Measurements from ENCODE around the gene PRMT1.

PRMT1 gene

DNA sequence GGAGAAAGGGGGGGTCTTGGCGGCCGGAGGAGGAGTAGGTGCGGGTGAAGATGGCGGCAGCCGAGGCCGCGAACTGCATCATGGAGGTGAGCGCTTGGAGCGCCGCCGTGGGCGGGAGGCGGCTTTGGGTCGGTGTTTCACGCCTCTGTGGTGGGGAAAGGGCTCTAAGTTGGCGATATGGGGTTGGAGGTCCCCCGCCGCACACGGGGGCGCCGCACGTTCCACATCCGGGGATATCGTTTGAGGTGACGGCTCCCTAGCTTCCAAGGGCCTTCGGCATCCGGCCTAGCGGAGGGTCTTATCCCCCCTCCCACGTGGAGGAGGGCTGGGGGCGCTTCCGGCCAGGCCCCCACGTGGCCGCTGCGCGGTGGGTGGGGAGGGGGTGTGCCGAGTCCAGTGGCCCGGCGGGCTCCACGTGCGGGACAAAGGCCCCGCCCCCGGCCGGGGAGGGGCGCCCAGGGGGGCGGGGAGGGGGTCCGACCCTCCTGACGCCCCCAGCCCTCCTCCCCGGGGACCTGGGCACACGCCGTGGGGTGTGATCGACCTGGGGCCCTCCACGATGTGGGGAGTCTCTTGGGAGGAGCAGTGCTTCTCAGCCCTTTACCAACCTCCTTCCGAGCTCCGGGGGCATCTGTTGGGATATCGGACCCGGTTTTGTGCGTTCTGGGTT lies at the start of gene PRMT1:
PRMT1 (plus strand) TSS at position 41 of the 670 bp plus-strand sequence; CDS start at position 51, 10 bp downstream.
- peak; percentile 38 for DNase-seq (ENCODE audit: low read depth)

DNA sequence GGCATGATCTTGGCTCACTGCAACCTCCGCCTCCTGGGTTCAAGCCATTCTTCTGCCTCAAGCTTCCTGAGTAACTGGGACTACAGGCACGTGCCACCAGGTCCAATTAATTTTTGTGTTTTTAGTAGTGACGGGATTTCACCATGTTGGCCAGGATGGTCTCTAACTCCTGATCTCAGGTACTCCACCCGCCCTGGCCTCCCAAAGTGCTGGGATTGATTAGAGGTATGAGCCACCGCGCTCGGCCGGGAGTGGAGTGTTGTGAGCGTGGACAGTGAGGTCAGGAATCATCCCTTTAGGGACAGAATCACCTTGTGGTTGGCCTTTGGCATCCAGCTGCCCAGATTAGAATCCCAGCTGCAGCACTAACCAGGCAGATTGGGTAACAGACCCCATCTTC lies 47.4 kb upstream of the PRMT1 start:
- DNase-seq (ENCODE audit: low read depth), result no peak

DNA sequence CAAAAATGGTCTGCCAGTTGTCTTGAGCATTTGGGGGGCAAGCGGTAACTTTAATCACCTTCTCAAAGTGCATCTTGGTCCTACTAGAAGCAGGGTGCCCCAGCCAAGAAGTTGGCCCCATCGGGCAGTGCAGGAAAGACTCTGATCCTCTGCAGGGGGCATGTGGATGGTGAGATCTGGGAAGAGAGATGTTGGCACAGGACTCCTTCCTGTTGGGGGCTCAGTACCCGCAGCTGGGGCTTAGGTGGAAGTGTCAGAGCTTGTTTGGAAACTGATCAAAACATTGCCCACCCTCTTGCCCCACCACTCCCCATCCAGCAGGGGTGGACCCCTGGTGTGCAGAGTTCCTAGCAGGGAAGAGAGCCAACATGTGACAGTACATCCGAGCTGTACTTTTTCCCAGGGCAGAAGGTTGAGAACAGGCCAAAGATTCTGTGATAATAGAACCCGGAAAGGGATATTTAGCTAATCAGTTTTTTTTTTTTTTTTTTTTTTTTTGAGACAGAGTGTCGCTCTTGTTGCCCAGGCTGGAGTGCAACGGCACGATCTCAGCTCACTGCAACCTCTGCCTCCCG lies 46.0 kb upstream of the PRMT1 start:
- DNase-seq (ENCODE audit: low read depth), result peak; percentile 45

DNA sequence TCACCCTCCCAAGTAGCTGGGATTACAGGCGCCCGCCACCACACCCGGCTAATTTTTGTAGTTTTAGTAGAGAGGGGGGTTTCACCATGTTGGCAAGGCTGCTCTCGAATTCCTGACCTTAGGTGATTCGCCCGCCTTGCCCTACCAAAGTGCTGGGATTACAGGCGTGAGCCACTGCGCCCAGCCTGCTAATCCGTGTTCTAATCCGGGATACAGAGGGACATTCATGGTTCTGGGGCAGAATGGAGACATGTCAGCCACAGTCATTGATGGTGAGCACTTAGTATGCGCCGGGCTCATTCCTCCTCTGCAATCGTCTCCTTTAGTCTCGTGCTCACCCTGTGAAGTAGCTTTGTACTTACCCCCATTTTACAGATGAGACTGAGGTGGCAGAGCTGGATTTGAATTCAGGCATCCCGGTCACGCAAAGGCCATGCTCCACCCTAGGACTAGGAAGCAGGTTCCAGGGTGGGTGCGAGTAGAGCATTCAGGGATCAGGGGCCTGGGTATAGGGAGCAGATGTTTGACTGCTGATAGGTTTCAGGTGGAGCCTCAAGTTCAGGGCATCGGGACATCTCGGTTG lies 45.4 kb upstream of the PRMT1 start:
- DNase-seq (ENCODE audit: low read depth), result no peak

DNA sequence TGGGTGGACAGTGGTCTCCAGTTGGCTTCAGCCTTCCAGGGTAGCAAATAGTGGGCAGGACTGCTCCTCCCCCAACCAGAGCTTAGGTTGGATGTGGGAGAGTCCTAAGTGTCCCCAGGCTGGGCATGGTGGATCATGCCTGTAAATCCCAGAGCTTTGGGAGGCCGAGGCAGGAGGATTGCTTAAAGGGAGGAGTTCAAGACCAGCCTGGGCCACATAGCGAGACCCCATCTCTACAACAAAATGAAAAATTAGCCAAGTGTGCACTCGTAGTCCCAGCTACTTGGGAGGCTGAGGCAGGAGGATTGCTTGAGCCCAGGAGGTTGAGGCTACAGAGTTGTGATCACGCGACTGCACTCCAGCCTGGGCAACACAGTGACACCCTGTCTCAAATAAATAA lies 44.5 kb upstream of the PRMT1 start:
- DNase-seq (ENCODE audit: low read depth), result no peak

DNA sequence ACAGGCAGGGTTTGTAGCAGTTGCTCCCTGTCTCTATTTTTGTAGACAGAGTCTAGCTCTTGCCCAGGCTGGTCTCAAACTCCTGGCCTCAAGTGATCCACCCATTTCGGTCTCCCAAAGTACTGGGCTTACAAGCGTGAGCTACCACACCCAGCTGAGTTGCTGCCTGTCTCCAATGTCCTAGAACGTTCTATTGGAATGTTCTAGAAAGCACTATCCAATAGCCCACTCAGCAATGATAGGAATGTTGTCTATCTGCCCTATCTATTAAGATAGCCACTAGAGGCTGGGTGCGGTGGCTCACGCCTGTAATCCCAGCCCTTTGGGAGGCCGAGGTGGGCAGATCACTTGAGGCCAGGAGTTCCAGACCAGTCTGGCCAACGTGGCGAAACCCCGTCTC lies 43.8 kb upstream of the PRMT1 start:
- DNase-seq (ENCODE audit: low read depth), result peak; percentile 39

DNA sequence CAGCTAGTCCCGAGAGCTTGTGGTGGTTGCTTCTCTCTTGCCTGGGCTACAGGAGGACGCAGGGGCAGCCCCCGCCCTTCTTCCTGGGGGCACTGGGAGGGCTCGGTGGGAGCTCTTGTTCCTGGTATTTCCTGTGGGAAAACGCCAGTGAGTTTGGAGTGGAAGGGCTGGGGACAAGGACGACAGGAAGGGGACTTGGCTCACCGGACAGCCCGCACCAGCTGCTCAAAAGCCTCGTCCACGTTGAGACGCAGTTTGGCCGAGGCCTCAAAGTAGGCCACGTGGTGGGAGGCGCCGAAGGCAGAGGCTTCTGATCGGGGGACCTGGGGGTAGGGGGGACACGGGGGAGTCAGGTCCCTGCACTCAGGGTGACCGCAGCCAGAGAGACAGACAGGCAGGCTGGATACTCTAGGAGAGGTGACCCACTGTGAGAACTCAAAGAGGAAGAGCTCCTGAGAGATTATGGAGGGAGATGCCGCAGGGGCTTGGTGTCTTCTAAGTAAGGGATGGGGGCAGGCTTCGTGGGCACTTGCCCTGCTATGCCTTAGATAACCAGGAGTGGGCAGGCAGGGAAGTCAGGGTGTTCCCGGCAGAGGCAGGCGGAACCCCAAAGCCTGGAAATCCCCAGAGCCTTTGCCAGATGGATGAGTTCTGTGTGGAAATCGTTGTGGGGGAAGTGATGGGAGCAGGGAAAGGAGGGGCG lies 41.4 kb upstream of the PRMT1 start:
- no peak for DNase-seq (ENCODE audit: low read depth)

DNA sequence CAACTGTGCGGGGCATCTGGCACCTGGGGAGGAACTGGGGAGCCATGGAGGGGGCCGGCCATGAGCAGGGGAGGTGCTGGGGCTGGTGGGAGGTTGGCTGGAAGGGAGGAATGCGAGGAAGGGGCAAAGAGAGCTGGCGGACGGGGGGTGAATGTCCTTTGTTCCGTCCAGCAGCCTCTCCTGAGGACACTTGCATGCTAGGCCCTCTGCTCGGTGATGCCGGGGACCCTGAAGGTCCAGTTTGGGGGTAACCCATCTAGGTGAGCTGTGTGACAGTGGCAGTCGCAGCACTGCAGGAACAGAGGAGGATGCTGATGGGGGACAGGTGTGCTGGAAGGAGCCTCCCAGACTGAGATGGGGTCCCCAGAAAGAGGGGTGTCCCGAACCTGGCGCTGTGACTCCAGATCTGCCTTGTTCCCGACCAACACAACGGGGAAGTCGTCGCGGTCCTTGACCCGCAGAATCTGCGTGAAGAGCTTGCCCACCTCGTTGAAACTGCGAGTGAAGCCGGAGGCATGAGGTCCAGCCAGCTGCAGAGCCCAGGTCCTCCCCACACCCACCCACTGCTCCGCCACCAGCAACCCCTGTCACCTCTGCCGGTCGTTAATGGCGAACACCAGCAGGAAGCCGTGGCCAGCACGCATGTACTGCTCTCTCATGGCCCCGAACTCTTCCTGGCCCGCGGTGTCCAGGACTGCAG lies 40.7 kb upstream of the PRMT1 start:
- DNase-seq (ENCODE audit: low read depth), result no peak

DNA sequence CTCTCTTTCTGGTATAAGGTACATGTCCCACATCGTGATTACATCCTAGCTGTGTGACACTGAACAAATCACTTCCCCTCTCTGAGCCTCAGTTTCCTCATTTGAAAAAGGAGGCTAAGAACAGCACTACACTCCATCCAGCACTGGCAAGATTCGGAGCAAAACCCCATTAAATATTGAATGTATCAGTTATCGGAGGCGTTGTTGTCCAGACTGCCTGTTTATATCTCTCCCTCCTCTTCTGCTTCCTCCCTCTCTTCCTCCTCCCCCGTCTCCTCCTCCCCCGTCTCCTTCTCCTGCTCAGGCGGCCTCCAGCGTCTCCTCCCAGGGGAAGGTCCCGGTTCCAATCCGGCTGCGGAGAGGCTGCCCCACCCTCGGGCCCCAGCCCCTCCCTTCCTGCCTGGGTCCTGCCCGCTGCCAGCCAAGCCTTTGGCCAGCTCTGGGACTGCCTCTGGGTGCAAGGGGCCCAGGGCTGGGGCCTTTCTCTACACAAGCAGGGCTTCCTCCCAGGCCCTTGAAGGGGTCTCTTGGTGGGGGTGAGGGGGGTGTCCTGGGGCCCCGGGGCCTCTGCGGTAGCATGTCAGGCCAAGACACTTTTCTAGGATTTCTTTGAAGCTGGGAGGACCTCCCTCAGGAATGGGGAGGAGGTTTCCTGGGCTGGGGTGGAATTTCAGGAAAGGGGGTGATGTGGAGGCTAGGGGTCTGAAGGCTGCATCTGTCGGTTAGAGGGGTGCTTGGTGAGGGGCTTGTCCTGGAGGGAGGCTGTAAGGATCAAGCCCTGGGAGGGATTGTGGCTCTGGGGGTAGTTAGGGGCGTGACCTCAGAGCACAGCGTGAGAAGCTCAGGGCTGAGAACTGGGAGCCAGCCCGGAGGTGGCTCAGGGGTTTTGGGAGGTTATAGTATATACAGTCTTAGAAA lies 39.0 kb upstream of the PRMT1 start:
- peak; percentile 90 for DNase-seq (ENCODE audit: low read depth)

DNA sequence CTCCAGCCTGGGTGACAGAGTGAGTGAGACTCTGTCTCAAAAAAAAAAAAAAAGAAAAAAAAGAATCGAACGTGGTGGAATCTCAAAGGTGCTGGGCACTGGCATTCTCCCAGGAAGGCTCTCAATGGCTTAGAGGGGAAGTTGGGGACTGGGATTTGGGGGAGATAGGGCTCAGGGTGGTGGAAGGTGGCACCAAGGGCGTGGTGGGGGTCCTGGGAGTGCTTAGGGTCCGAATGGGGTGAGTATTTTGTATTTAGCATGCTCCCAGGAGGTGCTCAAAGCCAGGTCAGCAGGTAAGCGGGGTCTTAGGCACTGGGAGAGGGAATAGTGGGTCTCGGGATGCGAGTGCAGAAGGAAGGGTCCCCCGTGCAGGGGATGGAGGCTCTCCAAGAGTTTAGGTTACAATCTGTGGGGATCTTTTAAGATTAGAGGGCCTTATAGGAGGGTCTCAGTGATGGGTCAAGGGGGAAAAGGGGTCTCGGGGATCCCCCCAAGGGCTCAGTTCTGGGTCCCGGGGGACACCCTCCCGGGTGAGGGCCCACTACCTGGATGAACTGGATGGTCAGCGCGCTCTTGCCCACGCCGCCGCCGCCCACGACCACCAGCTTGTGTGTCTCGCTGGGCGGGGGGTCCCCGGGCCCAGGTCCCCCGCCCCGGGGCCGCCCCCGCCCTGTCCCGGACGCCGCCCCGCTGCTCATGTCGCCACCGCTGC lies 37.5 kb upstream of the PRMT1 start:
- DNase-seq (ENCODE audit: low read depth), result no peak

DNA sequence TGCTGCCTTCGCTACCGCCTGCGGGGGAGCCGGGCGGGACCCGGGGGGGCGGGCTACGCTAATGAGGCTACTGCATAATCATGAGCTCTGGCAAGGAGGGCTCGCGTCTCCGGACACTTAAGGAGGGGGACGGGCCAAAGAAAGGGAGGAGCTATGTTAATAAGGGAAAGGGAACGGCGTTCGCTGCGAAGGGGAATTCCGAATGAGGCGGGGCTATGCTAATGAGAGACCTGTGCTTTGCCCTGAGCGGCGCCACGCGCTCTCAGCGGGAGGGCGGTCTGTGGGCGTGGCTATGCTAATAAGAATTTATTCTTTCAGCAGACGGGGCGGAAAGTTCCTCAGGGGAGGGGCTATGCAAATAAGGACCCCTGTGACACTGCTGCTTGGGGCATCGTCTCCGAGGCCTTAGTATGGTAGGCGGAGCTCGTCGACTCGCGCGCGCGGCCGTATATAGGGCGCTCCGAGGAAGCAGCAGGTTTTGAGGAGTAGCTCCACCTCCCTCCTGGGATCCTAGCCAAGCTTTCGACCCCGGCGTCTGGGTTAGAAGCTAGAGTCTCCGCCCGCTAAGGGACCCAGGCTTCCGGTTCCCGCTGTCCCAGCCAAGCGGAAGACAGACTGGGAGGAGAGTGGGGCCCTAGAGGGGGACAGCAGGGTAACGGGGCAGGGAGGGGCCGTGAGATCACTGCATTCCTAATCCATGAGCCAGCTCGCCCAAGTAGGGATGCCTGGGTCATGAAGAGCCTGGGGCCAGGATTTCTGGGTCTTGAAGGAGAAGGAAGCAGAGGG lies 36.8 kb upstream of the PRMT1 start, which contains the start of gene RRAS:
RRAS (minus strand) TSS at position 31 of the 786 bp plus-strand sequence. CDS start 45 bp downstream, outside the sequence.
- peak; percentile 100 for DNase-seq (ENCODE audit: low read depth)

DNA sequence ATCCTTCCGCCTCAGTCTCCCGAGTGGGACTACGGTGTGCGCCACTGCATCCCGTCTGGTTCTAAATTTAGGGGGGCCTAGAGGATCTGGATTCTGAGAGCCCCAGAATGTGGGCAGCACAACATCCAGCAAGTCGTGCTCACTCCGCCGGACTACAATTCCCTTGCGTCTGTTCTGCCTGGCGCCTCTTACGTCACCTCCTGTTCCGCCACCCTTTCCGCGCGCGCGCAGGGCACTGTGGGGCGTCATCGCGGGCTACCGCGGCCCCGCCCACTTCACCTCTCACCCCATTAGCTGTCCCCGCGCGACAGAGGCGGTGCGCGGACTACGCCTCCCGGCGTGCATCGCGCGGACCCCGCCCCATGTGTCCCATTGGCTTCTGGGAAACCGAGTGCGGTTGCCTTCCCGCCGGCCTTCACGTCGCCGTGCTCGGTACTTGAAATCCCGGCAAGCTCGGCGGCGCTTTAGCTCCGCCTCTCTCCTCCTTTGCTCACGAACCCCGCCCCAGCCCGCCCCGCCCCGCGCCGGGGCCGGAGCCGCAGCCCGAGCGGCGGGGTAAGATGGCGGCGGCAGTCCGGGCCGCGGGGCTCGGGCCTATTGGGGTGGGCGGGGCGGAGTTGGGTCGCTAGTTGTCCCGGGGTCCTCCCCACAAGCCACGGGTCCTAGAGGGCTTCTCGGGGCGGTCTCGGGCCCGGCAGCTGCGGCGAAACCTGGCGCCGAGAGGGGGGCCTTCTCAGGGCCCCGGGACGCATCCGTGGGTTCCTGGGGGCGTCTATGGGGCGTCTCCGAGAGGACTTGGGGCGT lies 35.2 kb upstream of the PRMT1 start, which contains the start of gene SCAF1:
SCAF1 (plus strand) TSS at position 522 of the 804 bp plus-strand sequence. CDS start 2,818 bp downstream, outside the sequence.
- DNase-seq (ENCODE audit: low read depth), result peak; percentile 99

DNA sequence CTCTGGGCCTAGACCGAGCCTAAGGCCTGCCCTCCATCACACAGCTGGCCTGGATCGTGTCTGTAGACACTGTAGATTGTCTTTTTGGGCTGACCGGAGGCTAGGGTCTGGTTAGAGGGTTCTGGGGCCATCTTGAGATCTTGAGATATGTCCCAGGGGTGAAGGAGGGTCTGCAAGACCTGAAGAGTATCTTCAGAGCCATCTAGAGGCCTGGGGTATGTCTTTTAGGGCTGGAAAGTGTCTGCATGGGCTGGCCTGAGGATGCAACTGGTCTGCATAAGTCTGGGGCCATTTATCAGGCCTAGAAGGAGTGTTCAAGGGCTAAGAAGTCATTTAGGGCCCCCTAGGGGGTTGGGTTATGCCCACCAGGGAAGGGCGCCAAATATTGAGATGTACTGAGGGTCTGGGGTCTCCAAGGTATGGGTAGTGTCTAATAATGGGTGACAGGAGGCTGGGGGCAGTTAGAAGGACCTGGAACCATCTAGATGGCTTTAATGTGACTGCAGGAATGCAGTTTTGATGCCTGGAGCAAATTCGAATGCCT lies 34.5 kb upstream of the PRMT1 start:
- peak; percentile 24 for DNase-seq (ENCODE audit: low read depth)

DNA sequence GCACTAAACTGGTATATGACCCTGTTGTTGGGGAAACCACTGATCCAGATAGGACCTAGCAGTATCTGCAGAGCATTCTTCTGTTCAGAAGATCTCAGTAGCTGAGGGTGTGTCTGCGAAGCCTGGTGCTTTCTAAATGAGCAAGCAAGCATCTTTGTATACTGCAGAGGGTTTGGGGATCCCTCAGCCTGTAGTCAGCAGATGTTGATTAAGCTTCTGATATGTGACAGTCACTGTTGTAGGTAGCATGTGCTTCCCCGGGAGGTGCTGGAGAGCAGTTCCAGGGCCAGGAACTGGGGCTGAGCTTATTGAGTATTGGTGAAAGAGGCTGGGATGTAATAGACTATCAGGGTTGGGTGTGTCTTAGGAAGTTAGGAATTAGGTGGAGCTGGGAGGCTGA lies 33.6 kb upstream of the PRMT1 start:
- DNase-seq (ENCODE audit: low read depth), result no peak

DNA sequence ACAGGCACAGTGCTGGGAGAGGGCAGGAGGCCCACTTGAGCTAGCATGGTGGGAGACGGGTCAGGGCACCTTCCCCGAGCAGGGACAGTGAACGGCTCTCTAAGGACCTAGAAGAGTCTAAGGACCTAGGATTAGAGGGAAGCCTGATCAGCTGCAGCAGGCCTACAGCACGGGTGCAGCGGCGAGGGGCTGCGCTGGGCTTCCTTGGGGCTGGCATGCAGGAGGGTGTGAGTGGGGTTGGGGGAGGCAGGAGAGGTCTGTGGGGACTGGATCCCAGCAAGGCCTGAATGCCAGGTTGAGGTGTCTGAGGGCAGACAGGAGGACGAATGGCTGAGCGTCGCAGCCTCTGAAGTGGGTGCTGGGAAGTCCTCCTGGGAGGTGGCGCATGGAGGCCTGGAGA lies 31.5 kb upstream of the PRMT1 start:
- DNase-seq (ENCODE audit: low read depth), result no peak

DNA sequence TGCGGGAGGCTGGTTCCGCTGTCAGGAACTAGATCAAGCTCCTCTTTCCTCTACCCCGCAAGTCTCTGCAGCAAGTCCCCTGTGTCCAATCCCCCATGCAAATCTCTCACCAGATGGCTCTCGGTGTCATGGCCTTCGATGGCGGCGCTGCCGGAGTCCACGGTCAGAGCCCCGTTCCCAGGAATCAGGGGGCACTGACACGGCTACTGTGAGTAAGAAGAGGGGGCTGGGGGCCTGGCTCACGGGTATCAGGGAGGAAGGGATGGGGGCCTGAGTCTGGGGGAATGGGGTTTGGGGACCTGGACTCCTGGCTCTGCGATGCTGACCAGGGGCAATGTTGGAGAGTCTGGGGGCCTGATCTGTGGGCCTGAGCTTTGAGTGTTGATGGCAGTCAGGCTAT lies 31.1 kb upstream of the PRMT1 start:
- DNase-seq (ENCODE audit: low read depth), result no peak

DNA sequence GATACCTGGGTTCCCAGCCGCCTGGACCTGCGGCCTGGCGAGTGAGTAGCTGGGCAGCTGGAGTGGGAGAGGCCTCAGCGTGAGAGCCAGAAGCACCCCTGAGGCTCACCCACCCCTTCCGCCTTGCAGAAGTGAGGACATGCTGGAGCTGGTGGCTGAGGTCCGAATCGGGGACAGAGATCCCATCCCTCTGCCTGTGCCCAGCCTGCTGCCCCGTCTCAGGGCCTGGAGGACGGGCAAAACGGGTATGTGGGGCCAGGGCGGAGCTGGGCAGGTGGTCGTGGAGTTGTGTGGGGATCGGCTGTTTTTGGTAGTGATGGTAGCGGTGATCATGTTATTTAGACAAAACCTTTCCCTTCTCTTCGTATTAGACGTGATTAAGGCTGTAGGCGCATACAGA lies 30.5 kb upstream of the PRMT1 start:
- no peak for DNase-seq (ENCODE audit: low read depth)

DNA sequence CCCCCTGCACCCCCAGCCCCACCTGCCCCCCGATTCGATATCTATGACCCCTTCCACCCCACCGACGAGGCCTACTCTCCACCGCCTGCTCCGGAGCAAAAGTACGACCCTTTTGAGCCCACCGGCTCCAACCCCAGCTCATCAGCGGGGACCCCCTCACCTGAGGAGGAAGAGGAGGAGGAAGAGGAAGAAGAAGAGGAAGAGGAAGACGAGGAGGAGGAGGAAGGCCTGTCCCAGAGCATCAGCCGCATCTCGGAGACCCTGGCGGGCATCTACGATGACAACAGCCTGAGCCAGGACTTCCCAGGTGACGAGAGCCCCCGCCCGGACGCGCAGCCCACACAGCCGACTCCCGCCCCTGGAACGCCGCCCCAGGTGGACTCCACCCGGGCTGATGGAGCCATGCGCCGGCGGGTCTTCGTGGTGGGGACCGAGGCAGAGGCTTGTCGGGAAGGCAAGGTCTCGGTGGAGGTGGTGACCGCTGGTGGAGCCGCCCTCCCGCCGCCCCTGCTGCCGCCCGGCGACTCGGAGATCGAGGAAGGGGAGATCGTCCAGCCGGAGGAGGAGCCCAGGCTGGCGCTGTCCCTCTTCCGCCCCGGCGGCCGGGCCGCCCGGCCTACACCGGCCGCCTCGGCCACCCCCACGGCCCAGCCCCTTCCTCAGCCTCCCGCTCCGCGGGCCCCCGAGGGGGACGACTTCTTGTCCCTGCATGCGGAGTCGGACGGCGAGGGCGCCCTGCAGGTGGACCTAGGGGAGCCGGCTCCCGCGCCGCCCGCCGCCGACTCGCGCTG lies 25.8 kb upstream of the PRMT1 start:
- no peak for DNase-seq (ENCODE audit: low read depth)

Measured in EH (cell line).